Fibroblast of lung (primary cell): ENCODE results near the gene PSMB8. TPM values are rescaled to one million over a fixed set of nuclear protein-coding genes. Genes with fewer than 3 reads are reported as not detected.

Source experiments
- DNase-seq, 2 donors: peaks; one replicate each; pipeline versions ENCODE4 v3.0.0 to v3.0.0-alpha.2; 2010; ENCODE audit warnings: low read depth in 2 of 2
- H2AFZ ChIP-seq: 2 replicates; pipeline ENCODE4 v1.5.1; 2012; ENCODE audit warnings: low read length, control low read depth, inconsistent platforms
- H3K27ac ChIP-seq: 2 replicates; pipeline ENCODE4 v1.5.1; 2011; ENCODE audit warnings: low read length, control low read depth; ENCODE audit not compliant: insufficient read depth
- H3K27me3 ChIP-seq: 2 replicates; pipeline ENCODE4 v1.5.1; 2011; ENCODE audit warnings: mild to moderate bottlenecking, low read length; ENCODE audit not compliant: control insufficient read depth, insufficient read depth
- H3K36me3 ChIP-seq: 2 replicates; pipeline ENCODE4 v1.5.1; 2011; ENCODE audit warnings: low read length; ENCODE audit not compliant: control insufficient read depth, insufficient read depth
- H3K4me1 ChIP-seq: 2 replicates; pipeline ENCODE4 v1.5.1; 2011; ENCODE audit warnings: low read length; ENCODE audit not compliant: control insufficient read depth, insufficient read depth; ENCODE audit errors: extremely low read depth
- H3K4me2 ChIP-seq: 2 replicates; pipeline ENCODE4 v1.5.1; 2011; ENCODE audit warnings: low read length, control low read depth; ENCODE audit not compliant: insufficient read depth; ENCODE audit errors: extremely low read depth
- H3K4me3 ChIP-seq, 4 experiments: fragments of 200-600 bp in 1 of 4; sonication (generic) in 1 of 4; replicated peaks in 1 of 4; 2 replicates each; pipeline ENCODE4 v1.5.1; 2011 to 2016; ENCODE audit warnings: low read length in 4 of 4, low read depth in 3 of 4, mild to moderate bottlenecking in 3 of 4, control low read depth in 2 of 4, inconsistent platforms in 1 of 4, mixed read lengths in 1 of 4; ENCODE audit not compliant: insufficient read depth in 1 of 4; ENCODE audit errors: control extremely low read depth in 1 of 4
- H3K79me2 ChIP-seq: 2 replicates; pipeline ENCODE4 v1.5.1; 2012; ENCODE audit warnings: mild to moderate bottlenecking, low read length, inconsistent platforms; ENCODE audit not compliant: control insufficient read depth, insufficient read depth
- H3K9ac ChIP-seq: 2 replicates; pipeline ENCODE4 v1.5.1; 2011; ENCODE audit warnings: mild to moderate bottlenecking, low read length, control low read depth; ENCODE audit not compliant: insufficient read depth
- H3K9me3 ChIP-seq: 2 replicates; pipeline ENCODE4 v1.5.1; 2012; ENCODE audit warnings: low read depth, low read length; ENCODE audit not compliant: control insufficient read depth, insufficient read depth
- H4K20me1 ChIP-seq: 2 replicates; pipeline ENCODE4 v1.5.1; 2011; ENCODE audit warnings: low read length; ENCODE audit not compliant: control insufficient read depth, insufficient read depth; ENCODE audit errors: extremely low read depth
- EZH2 ChIP-seq: IDR thresholded peaks from 2 replicates; pipeline ENCODE4 v1.5.1; 2012; ENCODE audit warnings: low read length, control low read depth, mild to moderate bottlenecking; ENCODE audit errors: missing control alignments
- polyA plus RNA-seq, 2 donors: library from polyadenylated mRNA; depleted of rRNA in 1 of 2; stranded (reverse) in 1 of 2; unstranded in 1 of 2; fragments of >200 nt; gene quantifications; 2 replicates each; pipeline ENCODE4 v1.2.1, GENCODE V29; 2011 to 2012; ENCODE audit warnings: missing spikeins in 1 of 2
- total RNA-seq: library from RNA; depleted of rRNA; stranded (reverse); fragments of >200 nt; gene quantifications from 2 replicates; pipeline ENCODE4 v1.2.1, GENCODE V29; 2014
- TF ChIP-seq, protein P1 (sequence below), 2 donors: IDR thresholded peaks in 1 of 2; conservative IDR thresholded peaks in 1 of 2; 1 replicate in 1 of 2; 2 replicates in 1 of 2; pipeline ENCODE4 v1.5.1; 2011 to 2012; ENCODE audit warnings: low read length in 2 of 2, control low read depth in 1 of 2, inconsistent platforms in 1 of 2, low read depth in 1 of 2, mild to moderate bottlenecking in 1 of 2

PSMB8 gene
- total and polyA plus RNA-seq, 2 donors (not counting 1 experiment from before 2014, with no cell fraction given) = 77.3 to 80.0 TPM

DNA sequence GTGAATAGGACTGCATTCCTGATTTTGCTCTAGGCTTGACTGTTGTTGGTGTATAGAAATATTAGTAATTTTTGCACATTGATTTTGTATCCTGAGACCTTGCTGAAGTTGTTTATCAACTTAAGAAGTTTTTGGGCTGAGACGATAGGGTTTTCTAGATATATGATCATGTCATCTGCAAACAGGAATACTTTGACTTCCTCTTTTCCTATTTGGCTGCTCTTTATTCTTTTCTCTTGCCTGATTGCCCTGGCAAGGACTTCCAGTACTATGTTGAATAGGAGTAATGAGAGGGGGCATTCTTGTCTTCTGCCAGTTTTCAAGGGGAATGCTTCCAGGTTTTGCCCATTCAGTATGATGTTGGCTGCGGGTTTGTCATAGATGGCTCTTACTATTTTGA lies 40.4 kb downstream of the PSMB8 start:
- TF ChIP-seq EZH2 = no peak
- TF ChIP-seq, protein P1, sequence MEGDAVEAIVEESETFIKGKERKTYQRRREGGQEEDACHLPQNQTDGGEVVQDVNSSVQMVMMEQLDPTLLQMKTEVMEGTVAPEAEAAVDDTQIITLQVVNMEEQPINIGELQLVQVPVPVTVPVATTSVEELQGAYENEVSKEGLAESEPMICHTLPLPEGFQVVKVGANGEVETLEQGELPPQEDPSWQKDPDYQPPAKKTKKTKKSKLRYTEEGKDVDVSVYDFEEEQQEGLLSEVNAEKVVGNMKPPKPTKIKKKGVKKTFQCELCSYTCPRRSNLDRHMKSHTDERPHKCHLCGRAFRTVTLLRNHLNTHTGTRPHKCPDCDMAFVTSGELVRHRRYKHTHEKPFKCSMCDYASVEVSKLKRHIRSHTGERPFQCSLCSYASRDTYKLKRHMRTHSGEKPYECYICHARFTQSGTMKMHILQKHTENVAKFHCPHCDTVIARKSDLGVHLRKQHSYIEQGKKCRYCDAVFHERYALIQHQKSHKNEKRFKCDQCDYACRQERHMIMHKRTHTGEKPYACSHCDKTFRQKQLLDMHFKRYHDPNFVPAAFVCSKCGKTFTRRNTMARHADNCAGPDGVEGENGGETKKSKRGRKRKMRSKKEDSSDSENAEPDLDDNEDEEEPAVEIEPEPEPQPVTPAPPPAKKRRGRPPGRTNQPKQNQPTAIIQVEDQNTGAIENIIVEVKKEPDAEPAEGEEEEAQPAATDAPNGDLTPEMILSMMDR (conservative IDR thresholded peaks at IDR 0.05 in 1 of 2, IDR thresholded peaks at IDR 0.05 in 1 of 2; ENCODE audit: low read depth in 1 of 2, low read length in 2 of 2) = no peak
- Histone ChIP-seq H3K4me2 (no peak overlapping the region), H3K27ac (no peak overlapping the region), H3K9ac (no peak overlapping the region), H2AFZ (no peak overlapping the region), H3K27me3 (peaks cover 5% of the 10 kb centered on the region), H3K4me3 (no peak overlapping the region), H3K9me3 (no peaks in the 10 kb centered on the region), H3K79me2 (no peaks in the 10 kb centered on the region), H3K36me3 (no peaks in the 10 kb centered on the region), H4K20me1 (no peaks in the 10 kb centered on the region), H3K4me1 (no peaks in the 10 kb centered on the region)
- no peak for DNase-seq

DNA sequence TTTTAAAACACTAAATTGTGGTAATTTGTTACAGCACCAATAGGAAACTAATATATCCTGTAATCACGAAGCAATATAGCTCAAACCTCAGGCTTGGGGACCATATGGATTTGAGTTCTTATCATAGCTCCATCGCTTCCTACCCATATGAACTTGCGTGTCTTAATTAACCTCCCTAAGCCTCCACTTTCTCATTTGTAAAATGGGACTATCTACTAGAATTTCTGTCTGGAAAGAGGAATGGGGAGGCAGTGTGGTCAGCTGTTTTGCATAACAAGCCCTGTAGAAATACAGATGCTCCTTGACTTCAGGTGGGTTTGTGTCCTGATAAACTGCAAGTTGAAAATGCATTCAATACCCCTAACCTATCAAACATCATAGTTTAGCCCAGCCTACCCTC lies 44.1 kb downstream of the PSMB8 start:
- H3K27ac ChIP-seq = no peak overlapping the region
- peaks cover 11% of the 10 kb centered on the region for H3K27me3 ChIP-seq
- H3K4me1 ChIP-seq = no peaks in the 10 kb centered on the region
- no peaks in the 10 kb centered on the region for H3K79me2 ChIP-seq
- no peak overlapping the region for H3K4me2 ChIP-seq
- no peaks in the 10 kb centered on the region for H3K9me3 ChIP-seq
- H4K20me1 ChIP-seq = no peaks in the 10 kb centered on the region
- no peak for DNase-seq
- no peak overlapping the region for H2AFZ ChIP-seq
- TF ChIP-seq, protein P1 (conservative IDR thresholded peaks at IDR 0.05 in 1 of 2, IDR thresholded peaks at IDR 0.05 in 1 of 2; ENCODE audit: low read depth in 1 of 2, low read length in 2 of 2) = no peak
- no peak for TF ChIP-seq EZH2
- H3K4me3 ChIP-seq = no peak overlapping the region
- no peaks in the 10 kb centered on the region for H3K36me3 ChIP-seq
- no peak overlapping the region for H3K9ac ChIP-seq

DNA sequence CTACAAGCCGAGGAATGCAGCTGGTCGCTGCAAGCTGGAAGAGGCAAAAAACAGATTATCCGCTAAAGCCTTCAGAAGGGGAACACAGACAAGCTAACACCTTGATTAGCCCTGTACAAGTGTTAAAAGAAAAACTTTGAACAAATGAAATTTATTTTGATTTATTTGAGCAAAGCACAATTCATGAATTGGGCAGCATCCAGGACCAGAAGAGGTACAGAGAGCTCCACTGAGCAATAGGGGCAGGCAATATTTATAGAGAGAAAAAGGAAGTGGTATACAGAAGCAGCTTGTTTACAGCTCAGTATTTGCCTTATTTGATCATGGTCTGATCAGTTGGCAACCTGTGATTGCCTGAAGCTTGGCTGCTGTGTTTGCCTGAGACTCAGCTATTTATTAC lies 44.7 kb downstream of the PSMB8 start:
- H3K4me3 ChIP-seq = no peak overlapping the region
- no peaks in the 10 kb centered on the region for H4K20me1 ChIP-seq
- no peak overlapping the region for H3K4me2 ChIP-seq
- peaks cover 14% of the 10 kb centered on the region for H3K27me3 ChIP-seq
- no peaks in the 10 kb centered on the region for H3K36me3 ChIP-seq
- no peaks in the 10 kb centered on the region for H3K9me3 ChIP-seq
- no peaks in the 10 kb centered on the region for H3K79me2 ChIP-seq
- no peak overlapping the region for H3K9ac ChIP-seq
- TF ChIP-seq, protein P1 (conservative IDR thresholded peaks at IDR 0.05 in 1 of 2, IDR thresholded peaks at IDR 0.05 in 1 of 2; ENCODE audit: low read depth in 1 of 2, low read length in 2 of 2) = no peak
- no peak for TF ChIP-seq EZH2
- H3K4me1 ChIP-seq = no peaks in the 10 kb centered on the region
- no peak overlapping the region for H3K27ac ChIP-seq
- H2AFZ ChIP-seq = no peak overlapping the region
- DNase-seq = no peak
